BJ (cell line): ENCODE results near the gene SACM1L. TPM values are rescaled to one million over a fixed set of nuclear protein-coding genes. Genes with fewer than 3 reads are reported as not detected.
"Not testable (repeated sequence)": the region's sequence is repeated elsewhere in the genome, so short reads cannot be mapped to it uniquely, and the experiment has no call there.

Source experiments
- CTCF ChIA-PET: fragments of 350-600 bp; formaldehyde crosslinking; extraction: SDS; loops from one replicate; lab custom pipeline; 2021; ENCODE audit warnings: antibody characterized with exemption, inconsistent platforms; lab: Yijun Ruan, JAX
- POLR2A ChIA-PET: fragments of 300-600 bp; sonication (Branson Sonifier 250); formaldehyde crosslinking; extraction: SDS; loops from one replicate; lab custom pipeline; 2021; ENCODE audit warnings: antibody characterized with exemption; lab: Charles Lee
- DNase-seq: peaks from one replicate; pipeline ENCODE4 v3.0.0-alpha.2; 2011; ENCODE audit warnings: low read depth
- H3K27me3 ChIP-seq: 2 replicates; pipeline ENCODE4 v1.6.0; 2011; ENCODE audit warnings: low read length; ENCODE audit not compliant: control insufficient read depth, insufficient read depth
- H3K36me3 ChIP-seq: 2 replicates; pipeline ENCODE4 v1.5.1; 2011; ENCODE audit warnings: low read length; ENCODE audit not compliant: control insufficient read depth, insufficient read depth
- H3K4me3 ChIP-seq: 2 replicates; pipeline ENCODE4 v1.5.1; 2011; ENCODE audit warnings: low read depth, mild to moderate bottlenecking, control low read depth, low read length
- polyA plus RNA-seq: library from polyadenylated mRNA; depleted of rRNA; stranded (reverse); fragments of >200 nt; gene quantifications from 2 replicates; pipeline ENCODE4 v1.2.3, GENCODE V29; 2011
- TF ChIP-seq, protein P1 (sequence below): IDR thresholded peaks from 2 replicates; pipeline ENCODE4 v1.5.1; 2011; ENCODE audit warnings: low read depth, mild to moderate bottlenecking, control low read depth, inconsistent platforms, low read length, moderate library complexity; ENCODE audit not compliant: insufficient read depth

SACM1L gene
- polyA plus RNA-seq, 1 experiment, result 10.8 TPM

DNA sequence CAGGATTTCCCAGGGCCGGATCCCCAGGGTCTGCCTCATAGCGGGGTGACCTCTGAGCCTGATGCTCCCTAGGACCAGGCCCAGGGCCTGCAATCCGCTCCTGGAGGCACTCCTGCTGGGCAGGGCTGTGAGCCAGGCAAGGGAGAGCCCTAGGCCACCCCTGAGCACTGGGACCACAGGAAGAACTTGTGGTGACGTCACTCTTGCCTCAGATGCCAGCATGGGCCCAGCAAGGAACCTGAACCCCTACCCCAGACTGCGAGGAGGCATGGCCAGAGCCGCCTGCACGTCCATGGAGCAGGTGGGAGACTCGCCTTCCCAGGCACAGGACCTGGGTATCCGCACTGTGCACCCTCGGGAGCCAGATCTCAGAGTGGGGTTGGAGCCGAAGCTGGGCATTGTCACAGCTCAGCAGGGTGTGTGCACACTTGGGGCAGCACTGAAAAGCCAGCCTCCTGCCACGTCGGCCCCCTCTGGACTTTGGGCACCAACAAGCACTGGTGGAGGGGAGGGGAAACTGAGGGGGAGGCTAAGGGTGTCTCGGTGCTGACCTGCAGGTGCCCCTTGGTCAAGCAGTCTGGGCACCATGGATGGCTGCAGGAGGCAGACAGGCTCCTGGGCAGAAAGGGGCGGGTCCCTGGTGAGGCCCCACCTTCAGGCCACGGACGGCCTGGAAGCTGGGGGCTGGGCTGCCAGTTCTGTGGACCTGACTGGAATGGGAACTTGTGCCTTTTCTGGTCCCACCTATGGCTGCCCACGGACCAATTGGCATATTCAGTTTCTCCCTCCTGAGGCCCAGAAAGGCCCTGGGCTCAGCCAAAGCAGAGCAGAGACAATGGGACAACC lies 57.8 kb downstream of the SACM1L start:
- POLR2A ChIA-PET, result no interaction called here
- Histone ChIP-seq H3K27me3 (no peaks in the 10 kb centered on the region), H3K4me3 (no peak overlapping the region), H3K36me3 (peaks cover 11% of the 10 kb centered on the region)
- no peak for DNase-seq
- CTCF ChIA-PET, result interaction anchor here (1.0 to 1.5 kb wide), 2 partner anchors 182 to 331 kb away, joined by 3 read pairs; no protein-coding TSS in a partner anchor
- TF ChIP-seq, protein P1, sequence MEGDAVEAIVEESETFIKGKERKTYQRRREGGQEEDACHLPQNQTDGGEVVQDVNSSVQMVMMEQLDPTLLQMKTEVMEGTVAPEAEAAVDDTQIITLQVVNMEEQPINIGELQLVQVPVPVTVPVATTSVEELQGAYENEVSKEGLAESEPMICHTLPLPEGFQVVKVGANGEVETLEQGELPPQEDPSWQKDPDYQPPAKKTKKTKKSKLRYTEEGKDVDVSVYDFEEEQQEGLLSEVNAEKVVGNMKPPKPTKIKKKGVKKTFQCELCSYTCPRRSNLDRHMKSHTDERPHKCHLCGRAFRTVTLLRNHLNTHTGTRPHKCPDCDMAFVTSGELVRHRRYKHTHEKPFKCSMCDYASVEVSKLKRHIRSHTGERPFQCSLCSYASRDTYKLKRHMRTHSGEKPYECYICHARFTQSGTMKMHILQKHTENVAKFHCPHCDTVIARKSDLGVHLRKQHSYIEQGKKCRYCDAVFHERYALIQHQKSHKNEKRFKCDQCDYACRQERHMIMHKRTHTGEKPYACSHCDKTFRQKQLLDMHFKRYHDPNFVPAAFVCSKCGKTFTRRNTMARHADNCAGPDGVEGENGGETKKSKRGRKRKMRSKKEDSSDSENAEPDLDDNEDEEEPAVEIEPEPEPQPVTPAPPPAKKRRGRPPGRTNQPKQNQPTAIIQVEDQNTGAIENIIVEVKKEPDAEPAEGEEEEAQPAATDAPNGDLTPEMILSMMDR, result no peak

DNA sequence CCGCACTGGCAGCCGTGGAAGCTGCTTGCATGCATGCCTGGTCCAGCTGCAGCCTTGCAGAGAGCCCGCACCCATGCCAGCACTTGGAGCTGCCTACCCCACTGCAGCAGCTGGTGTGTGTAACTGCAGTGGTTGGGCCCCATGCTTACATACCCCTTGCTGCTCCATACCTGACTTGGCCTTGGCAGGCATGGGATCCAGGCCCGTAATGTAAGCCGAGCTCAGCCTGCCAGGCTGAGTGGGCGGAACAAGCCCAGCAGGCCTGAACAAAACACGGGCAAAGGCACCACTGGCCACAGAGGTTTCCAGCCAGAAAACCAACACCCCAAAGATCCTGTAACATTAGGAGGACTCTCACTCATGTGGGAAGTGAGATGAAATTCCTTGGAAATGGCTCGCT lies 58.9 kb downstream of the SACM1L start:
- H3K27me3 ChIP-seq, result no peaks in the 10 kb centered on the region
- TF ChIP-seq, protein P1, result no peak
- peaks cover 11% of the 10 kb centered on the region for H3K36me3 ChIP-seq
- CTCF ChIA-PET, result interaction anchor here (0.9 to 1.5 kb wide), 4 partner anchors 12 to 330 kb away, joined by 3 to 5 read pairs (median 4); no protein-coding TSS in a partner anchor
- DNase-seq, result no peak
- no peak overlapping the region for H3K4me3 ChIP-seq
- POLR2A ChIA-PET, result no interaction called here

DNA sequence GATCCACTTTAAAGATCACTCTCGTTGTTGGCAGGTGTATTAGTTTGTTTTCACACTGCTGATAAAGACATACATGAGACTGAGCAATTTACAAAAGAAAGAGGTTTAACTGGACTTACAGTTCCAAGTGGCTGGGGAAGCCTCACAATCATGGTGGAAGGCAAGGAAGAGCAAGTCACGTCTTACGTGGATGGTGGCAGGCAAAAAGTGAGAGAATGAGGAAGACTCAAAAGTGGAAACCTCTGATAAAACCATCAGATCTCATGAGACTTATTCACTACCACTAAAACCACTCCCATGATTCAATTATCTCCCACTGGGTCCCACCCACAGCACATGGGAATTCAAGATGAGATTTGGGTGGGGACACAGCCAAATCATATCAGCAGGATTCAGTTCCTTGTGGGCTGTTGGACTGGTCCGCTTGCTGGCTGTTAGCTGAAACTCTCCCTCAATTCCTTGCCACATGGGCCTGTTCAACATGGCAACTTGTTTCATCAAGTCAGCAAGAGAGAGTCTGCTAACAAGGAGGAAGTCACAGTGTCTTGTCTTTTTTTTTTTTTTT lies 59.9 kb downstream of the SACM1L start:
- not testable (repeated sequence) for H3K27me3 ChIP-seq

DNA sequence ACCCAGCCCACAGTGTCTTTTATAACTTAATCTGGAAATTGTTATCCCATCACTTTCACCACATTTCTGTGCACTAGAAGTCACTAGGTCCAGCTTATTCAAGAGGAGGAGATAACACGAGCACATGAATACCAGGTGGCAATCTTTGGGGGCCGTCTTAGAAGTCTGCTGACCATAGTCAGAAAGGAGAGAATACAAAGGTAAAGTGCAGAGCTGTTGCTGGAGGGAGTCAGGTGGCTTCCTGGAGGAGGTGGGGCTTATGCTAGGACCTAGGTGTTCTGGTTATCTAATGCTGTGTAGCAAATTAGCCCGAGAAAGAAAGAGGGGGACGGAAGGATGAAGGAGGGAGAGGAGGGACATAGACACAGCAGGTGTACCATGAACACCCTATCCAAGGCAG lies 60.7 kb downstream of the SACM1L start:
- H3K4me3 ChIP-seq, result no peak overlapping the region
- DNase-seq, result no peak
- CTCF ChIA-PET, result interaction anchor here (1.1 to 5.9 kb wide), 3 partner anchors 11 to 330 kb away, joined by 3 to 40 read pairs (median 4); no protein-coding TSS in a partner anchor
- POLR2A ChIA-PET, result no interaction called here
- TF ChIP-seq, protein P1, result no peak
- H3K27me3 ChIP-seq, result no peaks in the 10 kb centered on the region
- peaks cover 11% of the 10 kb centered on the region for H3K36me3 ChIP-seq

More for the DNA sequence above, 59.9 kb downstream of the SACM1L start:
- CTCF ChIA-PET, result interaction anchor here (0.7 to 5.9 kb wide), 3 partner anchors 12 to 620 kb away, joined by 3 to 40 read pairs (median 4); no protein-coding TSS in a partner anchor
- DNase-seq, H3K4me3 ChIP-seq, POLR2A ChIA-PET: not testable (repeated sequence)
- H3K36me3 ChIP-seq, result peaks cover 11% of the 10 kb centered on the region

DNA sequence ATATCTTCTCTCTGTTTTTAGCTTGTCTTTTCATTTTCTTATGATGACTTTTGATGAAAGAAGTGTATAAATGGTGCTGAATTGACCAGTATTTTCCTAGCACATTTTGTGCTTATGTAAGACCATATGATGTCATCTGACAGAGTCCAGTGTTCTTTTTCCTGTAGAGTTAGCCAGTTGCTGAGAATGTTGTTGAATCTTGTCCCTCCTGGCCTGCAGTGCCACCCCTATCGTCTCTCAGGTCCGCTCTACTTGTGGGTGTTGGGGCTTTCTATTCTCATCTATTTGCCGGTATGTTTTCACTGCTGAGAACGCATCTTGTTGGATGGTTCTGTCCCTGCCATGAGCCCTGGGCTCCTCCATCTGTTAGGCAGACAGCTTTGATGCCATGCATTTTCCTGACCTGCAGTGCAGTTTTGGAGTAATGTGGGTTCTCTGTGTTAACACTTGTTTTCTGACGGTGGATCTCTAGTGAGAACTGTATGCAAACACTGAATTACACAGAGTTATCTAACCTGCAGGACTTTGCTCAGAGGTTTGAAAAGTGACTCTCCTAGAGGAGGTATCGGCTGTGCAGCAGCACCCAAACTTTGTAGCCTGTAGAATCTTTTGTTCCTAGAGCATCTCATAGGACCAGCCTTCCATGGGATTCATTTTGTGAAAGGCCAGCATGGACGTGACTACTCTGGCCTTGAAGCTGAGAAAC lies 62.5 kb downstream of the SACM1L start:
- CTCF ChIA-PET, result interaction anchor here (5.9 kb wide), 1 partner anchor 10 kb away, joined by 40 read pairs; no protein-coding TSS in a partner anchor
- peaks cover 9% of the 10 kb centered on the region for H3K36me3 ChIP-seq
- no peaks in the 10 kb centered on the region for H3K27me3 ChIP-seq
- no peak overlapping the region for H3K4me3 ChIP-seq
- POLR2A ChIA-PET, result no interaction called here
- TF ChIP-seq, protein P1, result no peak
- no peak for DNase-seq
